GM19238 (cell line): ENCODE data around the gene FAM234A.

ENCODE experiments used
- DNase-seq: peaks from one replicate; pipeline ENCODE4 v3.0.0; 2011; ENCODE audit warnings: low spot score; ENCODE audit not compliant: insufficient read length

FAM234A gene

DNA sequence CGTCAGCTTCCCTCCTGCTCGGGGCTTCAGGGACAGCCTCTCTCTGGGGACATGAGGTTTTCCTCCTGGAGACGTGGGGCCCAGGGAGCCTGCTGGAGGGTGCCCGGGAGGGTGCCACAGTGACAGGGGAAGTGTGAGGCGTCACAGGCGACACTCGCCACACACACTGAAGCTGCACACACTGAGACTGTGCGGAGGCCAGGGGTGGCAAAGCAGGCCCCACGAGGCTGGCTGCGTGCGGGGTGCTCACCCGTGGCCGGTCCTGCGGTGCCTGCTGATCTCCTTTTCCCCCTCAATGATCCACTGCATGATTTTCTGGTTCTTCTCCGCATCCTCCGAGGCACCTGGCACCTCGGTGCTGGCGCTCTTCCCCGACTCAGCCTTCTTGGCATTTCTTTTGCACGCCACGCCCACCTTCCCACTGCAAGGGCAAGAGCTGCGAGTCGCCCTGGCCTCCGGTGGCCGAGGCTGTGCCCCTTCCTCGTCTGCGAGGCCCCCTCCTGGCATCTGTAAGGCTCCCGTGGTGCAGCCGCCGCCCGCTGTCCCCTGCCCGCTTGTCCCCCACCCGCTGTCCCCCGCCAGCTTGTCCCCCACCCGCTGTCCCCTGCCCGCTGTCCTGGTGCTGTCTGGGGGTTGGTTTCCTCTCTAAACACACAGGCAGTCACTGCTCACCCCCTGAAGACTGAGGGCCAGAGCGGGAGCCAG is 62.3 kb downstream of the FAM234A start:
- no peak for DNase-seq

DNA sequence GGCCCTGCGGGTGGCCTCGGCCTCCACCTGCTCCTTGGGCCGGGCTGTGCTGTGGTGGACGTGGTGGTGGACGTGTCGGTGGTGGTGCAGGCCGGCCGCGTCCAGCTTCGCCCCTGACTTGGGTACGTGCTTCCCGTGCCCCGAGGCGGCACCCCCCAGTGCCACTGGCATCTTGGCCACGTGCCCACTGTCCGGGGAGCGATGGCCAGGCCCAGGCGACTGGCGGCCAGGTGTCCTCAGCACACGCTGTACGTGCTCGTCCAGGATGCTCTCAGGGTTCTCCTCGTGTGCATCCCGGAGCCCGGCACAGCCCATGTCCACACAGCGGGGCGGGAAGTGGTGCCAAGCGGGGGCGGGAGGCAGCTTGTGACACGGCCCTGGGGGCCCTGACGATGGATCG is 63.2 kb downstream of the FAM234A start:
- DNase-seq: no peak

DNA sequence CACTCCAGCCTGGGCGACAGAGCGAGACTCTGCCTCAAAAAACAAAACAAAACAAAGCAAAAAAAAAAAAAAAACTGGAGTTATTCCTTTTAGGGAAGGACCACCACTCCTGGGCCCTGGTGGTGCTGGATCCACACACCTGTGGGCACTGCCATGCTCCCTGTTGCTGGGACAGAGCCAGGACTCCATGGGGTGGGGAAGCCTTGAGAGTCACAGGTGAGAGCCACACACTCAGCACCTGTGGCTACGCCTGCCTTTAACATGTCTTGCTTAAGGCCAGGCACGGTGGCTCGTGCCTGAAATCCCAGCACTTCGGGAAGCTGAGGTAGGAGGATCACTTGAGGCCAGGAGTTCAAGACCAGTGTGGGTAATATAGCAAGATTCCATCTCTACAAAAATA is 66.6 kb downstream of the FAM234A start:
- no peak for DNase-seq

DNA sequence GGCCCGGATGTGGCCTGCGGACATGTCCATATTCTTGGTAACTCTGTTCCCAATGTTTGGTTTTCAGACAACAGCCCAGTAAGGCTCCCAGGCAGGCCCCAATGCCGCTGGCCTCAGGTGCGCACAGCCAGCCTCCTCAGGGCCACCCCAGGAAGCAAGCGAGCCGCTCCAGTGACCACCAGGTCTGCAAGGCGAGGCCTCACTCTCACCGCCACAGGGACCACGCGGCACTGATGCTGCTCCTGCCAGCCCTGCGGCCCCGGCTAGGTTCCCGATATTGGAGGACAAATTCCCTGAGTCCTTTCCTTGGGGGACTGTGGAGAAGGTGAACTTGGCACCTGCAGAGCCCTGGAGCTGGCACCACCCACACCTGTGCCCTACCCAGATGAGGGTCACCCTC is 67.3 kb downstream of the FAM234A start:
- DNase-seq: no peak

DNA sequence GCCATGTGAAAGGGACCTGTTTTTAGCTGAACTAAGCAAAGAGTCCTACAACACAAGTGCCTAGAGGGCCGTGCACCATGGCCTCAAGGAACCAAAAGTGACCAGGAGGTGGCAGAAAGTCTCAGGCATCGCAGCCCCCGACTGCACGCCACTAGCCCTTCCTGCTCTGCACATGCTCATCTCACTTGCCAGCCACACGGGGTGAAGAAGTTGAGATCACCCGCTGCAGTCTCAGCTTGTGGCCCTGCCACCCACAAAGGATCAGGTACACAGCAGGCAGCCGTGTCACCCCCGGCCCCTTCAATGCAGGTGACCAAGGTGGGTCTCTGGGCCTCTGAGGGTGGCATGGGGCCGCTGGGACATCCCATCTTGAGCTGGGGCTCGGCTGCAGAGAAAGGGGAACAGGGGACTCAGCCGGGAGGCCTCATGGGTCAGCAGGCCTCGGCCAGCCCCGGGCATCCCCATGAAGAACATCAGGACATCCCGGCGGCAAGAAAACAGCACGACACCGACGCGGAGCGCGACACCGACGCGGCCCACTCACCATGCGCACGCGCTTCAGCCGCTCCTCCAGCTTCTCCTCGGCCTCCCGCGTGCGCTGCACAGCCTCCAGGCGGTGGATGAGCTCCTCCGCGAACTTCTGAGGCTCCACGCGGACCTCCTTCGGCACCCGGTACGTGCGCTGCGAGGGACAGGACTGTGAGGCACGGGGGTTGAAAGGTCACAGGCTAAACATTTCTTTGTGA is 69.3 kb downstream of the FAM234A start:
- no peak for DNase-seq

DNA sequence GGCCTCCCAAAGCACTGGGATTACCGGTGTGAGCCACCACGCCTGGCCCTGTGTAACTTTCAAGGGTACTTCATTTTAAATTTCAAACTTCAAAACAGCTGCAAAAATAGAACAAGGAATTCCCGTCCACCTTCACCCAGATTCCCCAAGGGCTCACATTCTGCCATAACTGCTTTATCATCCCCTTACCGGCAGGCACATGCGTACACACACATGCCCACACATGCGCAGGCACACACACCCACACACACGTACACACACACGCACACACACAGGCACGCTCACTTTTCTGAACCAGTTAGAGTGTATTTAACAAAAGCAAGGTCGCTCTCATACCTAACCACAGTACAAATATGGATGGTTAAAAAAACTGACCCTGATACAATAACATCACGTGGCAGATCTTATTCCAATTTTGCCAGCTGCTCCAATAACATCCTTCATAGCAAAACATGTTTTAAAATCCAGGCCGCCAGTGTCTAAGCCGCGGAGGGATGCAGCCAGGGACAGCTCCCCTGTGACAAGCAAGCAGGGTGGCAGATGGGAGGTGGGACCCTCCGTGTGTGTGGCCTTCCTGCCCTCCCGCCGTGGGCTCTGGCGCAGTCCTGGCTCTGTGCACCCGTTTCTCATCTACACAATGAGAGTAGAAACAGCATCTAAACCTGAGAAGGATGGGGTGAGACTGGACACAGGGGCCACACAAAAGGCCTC is 71.5 kb downstream of the FAM234A start:
- no peak for DNase-seq

DNA sequence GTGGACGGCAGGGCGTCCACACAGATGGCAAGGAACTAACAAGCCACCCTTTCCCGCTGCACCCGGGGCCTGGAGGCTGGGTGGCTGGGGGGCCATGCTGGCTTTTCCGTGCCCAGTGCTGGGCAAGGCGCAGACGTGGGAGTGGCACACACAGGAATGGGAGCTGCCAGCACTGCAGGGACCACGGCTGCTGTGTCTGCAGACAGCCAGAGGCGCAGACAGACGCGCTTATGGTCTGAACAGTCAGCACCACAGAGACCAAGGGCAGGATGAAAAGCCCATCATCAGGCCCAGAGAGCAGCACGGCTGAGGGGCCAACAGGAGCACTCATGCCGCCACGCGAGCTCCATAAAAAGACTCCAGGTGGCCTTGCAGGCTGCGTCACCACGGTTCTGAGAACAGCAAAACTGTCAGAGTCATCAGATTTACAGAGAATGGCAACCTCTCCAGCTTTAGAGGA is 72.3 kb downstream of the FAM234A start:
- DNase-seq: no peak

DNA sequence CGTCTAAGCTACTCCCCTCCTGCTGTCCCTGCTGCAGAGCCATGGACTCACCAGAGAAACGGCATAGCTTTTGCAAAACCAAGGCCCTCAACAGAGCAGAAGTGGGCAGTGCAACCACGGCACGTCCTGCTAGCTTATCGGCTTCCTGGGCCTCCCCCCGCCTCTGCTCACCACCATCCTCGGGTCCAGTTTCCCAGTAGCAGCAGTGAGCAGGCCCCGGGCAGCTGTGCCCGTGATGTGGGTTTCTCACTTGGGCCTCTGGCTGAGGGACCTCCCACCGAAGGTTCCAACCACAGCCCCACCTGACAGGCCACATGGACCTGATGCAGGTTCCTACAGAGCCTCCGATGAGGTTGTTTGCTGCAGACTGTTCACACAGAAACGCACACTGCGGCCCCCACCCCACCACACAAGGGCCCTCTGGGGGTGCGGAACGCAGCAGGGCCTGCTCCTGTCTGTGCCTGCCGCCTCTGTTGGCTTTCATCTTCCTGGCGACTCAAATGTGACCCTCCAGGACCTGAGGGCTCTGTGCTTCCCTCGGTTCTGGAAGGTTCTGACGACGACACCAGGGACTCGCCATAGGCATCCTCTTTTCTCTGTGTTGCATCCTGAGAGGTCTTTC is 73.2 kb downstream of the FAM234A start:
- DNase-seq: no peak

DNA sequence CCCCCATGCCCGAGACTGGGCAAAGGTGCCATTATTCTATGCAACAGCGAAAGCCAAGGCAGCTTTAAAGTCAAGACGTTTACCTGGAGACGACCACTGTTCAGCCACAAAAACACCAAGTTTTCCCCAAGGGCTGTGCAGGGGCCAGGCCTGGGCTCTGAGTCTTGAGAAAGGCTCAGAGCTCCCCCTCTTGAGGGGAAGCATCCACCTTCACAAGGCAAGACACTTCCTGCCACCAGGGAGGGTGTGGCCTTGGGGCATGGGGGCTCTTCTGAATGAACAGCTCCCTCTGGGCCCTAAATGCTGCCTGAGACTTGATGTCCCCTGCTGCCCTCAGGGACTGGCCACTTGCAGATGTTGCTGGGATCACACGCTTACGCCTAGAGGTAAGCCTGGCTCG is 74.9 kb downstream of the FAM234A start:
- DNase-seq: no peak

DNA sequence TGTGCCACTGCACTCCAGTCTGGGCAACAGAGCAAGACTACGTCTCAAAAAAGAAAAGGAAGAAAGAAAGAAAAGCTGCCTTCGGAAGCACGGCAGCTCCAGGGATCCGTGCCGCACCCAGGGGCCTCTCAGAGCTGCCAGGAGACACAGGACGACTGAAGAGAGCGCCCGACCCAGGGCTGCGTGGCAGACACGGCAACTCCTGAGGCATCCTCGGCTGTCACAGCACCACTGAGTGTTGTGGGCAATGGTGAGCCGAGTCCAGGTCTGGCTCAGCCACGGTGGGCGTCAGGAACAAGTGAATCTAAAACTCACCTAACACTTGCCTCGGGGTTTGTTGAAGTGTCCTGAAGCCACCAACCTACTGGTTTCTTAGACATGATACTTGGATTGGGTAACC is 77.1 kb downstream of the FAM234A start:
- no peak for DNase-seq

DNA sequence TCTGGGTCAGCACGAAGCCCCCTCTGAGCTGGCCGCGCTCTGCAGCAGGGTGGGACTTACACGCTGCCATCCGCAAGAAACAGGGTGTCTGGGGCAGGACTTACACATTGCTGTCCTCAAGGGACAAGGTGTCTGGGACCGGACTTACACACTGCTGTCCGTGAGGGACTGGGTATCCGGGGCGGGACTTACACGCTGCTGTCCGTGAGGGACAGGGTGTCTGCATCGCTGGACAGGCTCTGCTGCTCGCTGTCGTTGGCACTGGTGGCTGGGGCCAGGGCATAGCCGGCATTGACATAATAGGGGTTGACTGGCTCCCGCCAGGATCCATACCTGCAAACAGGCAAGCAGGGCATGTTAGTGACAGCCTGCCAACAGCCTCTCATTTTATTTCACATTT is 79.7 kb downstream of the FAM234A start:
- no peak for DNase-seq

DNA sequence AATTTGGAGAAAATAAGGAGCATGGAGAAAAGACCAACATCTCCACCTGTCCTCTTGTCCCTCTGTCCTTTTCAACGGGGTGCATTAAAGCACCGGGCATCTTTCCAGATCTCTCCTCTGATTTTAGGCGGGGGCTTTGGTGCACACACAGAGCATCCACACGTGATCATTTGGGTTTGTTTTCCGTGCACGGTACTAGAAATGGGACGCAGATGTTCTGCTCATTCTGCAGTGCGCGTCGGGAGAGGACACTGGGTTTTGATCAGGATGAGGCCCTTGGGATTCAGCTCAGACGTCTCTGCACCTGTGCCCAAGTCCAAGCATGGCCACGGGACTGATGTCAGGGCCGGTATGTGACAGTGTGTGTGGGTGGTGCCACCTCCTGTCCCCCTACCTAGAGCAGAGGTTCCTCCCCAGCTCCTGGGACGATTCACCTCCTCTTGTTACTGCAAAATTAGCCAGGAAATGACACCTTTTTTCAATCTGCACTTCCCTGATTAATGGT is 80.2 kb downstream of the FAM234A start:
- no peak for DNase-seq
